H1 (cell line): ENCODE measurements around the gene FCGBP. TPM values are rescaled to one million over a fixed set of nuclear protein-coding genes. Genes with fewer than 3 reads are reported as not detected.
A peak's percentile ranks its signal among the peaks of the same experiment; 100 is the strongest.
"Not testable (repeated sequence)": the region's sequence is repeated elsewhere in the genome, so short reads cannot be mapped to it uniquely, and the experiment has no call there.

Source experiments
- CTCF ChIA-PET: fragments of 300-600 bp; sonication (Branson Sonifier 250); formaldehyde crosslinking; loops from one replicate; lab custom pipeline; 2021; ENCODE audit not compliant: partially characterized antibody; lab: Charles Lee
- POLR2A ChIA-PET: fragments of 300-600 bp; sonication (Branson Sonifier 250); formaldehyde crosslinking; loops from one replicate; lab custom pipeline; 2021; ENCODE audit warnings: inconsistent platforms; ENCODE audit not compliant: partially characterized antibody; lab: Charles Lee
- DNase-seq, 2 experiments: peaks; one replicate each; pipeline versions ENCODE4 v3.0.0 to v3.0.0-alpha.2; 2010 to 2022; ENCODE audit warnings: low spot score in 2 of 2, low read depth in 1 of 2, mixed read lengths in 1 of 2
- FAIRE-seq: peaks from 2 replicates; lab custom pipeline; 2011; peaks lifted over from hg19 to GRCh38; lab: Jason Lieb, UNC
- H2AFZ ChIP-seq: 2 replicates; pipeline ENCODE4 v1.8.1; 2012; ENCODE audit warnings: low read length, inconsistent platforms
- H2AK5ac ChIP-seq: 2 replicates; pipeline ENCODE4 v1.6.1; 2013; ENCODE audit warnings: low read depth, low read length
- H2BK120ac ChIP-seq: replicated peaks from 2 replicates; pipeline ENCODE3; 2013; ENCODE audit warnings: low read depth, low read length, inconsistent platforms
- H2BK12ac ChIP-seq: 2 replicates; pipeline ENCODE4 v1.6.1; 2013; ENCODE audit warnings: low read depth, low read length
- H2BK15ac ChIP-seq: 2 replicates; pipeline ENCODE4 v1.6.1; 2013; ENCODE audit warnings: low read length
- H2BK20ac ChIP-seq: 2 replicates; pipeline ENCODE4 v1.6.1; 2013; ENCODE audit warnings: low read length
- H2BK5ac ChIP-seq: 2 replicates; pipeline ENCODE4 v1.6.1; 2013; ENCODE audit warnings: low read depth, low read length
- H3K14ac ChIP-seq: 2 replicates; pipeline ENCODE4 v1.6.1; 2013; ENCODE audit warnings: inconsistent platforms; ENCODE audit not compliant: insufficient read length
- H3K18ac ChIP-seq: 2 replicates; pipeline ENCODE4 v1.6.1; 2013; ENCODE audit warnings: low read length; ENCODE audit errors: extremely low read depth
- H3K23ac ChIP-seq: 2 replicates; pipeline ENCODE4 v1.6.1; 2013; ENCODE audit warnings: inconsistent platforms; ENCODE audit not compliant: insufficient read length
- H3K23me2 ChIP-seq: 2 replicates; pipeline ENCODE4 v1.6.1; 2013; ENCODE audit warnings: low read depth, low read length
- H3K27ac ChIP-seq: 2 replicates; pipeline ENCODE4 v1.6.1; 2011; ENCODE audit warnings: low read depth, low read length, inconsistent platforms
- H3K27me3 ChIP-seq, 4 experiments: replicated peaks in 1 of 4; 1 replicate in 1 of 4; 2 replicates in 3 of 4; pipeline versions ENCODE4 v1.6.1 to v1.8.1; 2011 to 2013; ENCODE audit warnings: low read length in 3 of 4, mild to moderate bottlenecking in 3 of 4, inconsistent platforms in 2 of 4, mixed read lengths in 2 of 4, moderate library complexity in 1 of 4; ENCODE audit not compliant: control insufficient read depth in 3 of 4, insufficient read depth in 3 of 4; ENCODE audit errors: extremely low read depth in 1 of 4
- H3K36me3 ChIP-seq, 4 experiments: 2 replicates each; pipeline versions ENCODE4 v1.6.1 to v1.8.1; 2011 to 2013; ENCODE audit warnings: mild to moderate bottlenecking in 4 of 4, low read length in 3 of 4, moderate library complexity in 2 of 4, control low read depth in 1 of 4, inconsistent platforms in 1 of 4; ENCODE audit not compliant: insufficient read depth in 4 of 4, control insufficient read depth in 2 of 4
- H3K4ac ChIP-seq: replicated peaks from 2 replicates; pipeline ENCODE3; 2013; ENCODE audit warnings: low read length, low read depth, mixed read lengths, inconsistent platforms; ENCODE audit not compliant: insufficient read length
- H3K4me1 ChIP-seq, 4 experiments: replicated peaks in 1 of 4; 1 replicate in 1 of 4; 2 replicates in 3 of 4; pipeline versions ENCODE4 v1.6.1 to v1.8.1; 2011 to 2013; ENCODE audit warnings: low read length in 3 of 4, inconsistent platforms in 2 of 4, mixed read lengths in 1 of 4; ENCODE audit not compliant: insufficient read depth in 4 of 4, control insufficient read depth in 3 of 4
- H3K4me2 ChIP-seq, 2 experiments: 2 replicates each; pipeline versions ENCODE4 v1.6.1 to v1.8.1; 2011 to 2013; ENCODE audit warnings: low read depth in 2 of 2, low read length in 2 of 2, control low read depth in 1 of 2, inconsistent platforms in 1 of 2, mild to moderate bottlenecking in 1 of 2; ENCODE audit not compliant: insufficient read depth in 1 of 2
- H3K4me3 ChIP-seq, 4 experiments: fragments of 200-600, 300-600 bp in 1 of 4; sonication (generic), shearing (Covaris generic), sonication (Bioruptor Twin) in 1 of 4; 2 replicates each; pipeline versions ENCODE4 v1.5.1 to v1.8.1; 2011 to 2016; ENCODE audit warnings: low read length in 4 of 4, low read depth in 3 of 4, control low read depth in 2 of 4, inconsistent platforms in 2 of 4, mild to moderate bottlenecking in 2 of 4, mixed read lengths in 1 of 4, moderate library complexity in 1 of 4; ENCODE audit not compliant: insufficient read depth in 2 of 4; ENCODE audit errors: extremely low read depth in 1 of 4
- H3K56ac ChIP-seq: replicated peaks from 2 replicates; pipeline ENCODE3; 2013; ENCODE audit warnings: low read depth, mild to moderate bottlenecking, mixed read lengths, low read length, inconsistent platforms; ENCODE audit not compliant: insufficient read length
- H3K79me1 ChIP-seq: 2 replicates; pipeline ENCODE4 v1.6.1; 2013; ENCODE audit warnings: low read depth, low read length, control low read depth
- H3K79me2 ChIP-seq, 2 experiments: 2 replicates each; pipeline versions ENCODE4 v1.6.1 to v1.8.1; 2012 to 2013; ENCODE audit warnings: low read length in 2 of 2, mild to moderate bottlenecking in 2 of 2, inconsistent platforms in 1 of 2; ENCODE audit not compliant: insufficient read depth in 2 of 2, control insufficient read depth in 1 of 2
- H3K9ac ChIP-seq, 4 experiments: replicated peaks in 1 of 4; 1 replicate in 1 of 4; 2 replicates in 3 of 4; pipeline versions ENCODE4 v1.6.1 to v1.8.1; 2011 to 2013; ENCODE audit warnings: low read depth in 3 of 4, low read length in 3 of 4, control low read depth in 2 of 4, mild to moderate bottlenecking in 2 of 4, moderate library complexity in 2 of 4, inconsistent platforms in 1 of 4; ENCODE audit errors: extremely low read depth in 1 of 4
- H3K9me3 ChIP-seq, 2 experiments: 2 replicates each; pipeline versions ENCODE4 v1.6.1 to v1.8.1; 2012 to 2013; ENCODE audit warnings: mild to moderate bottlenecking in 2 of 2, moderate library complexity in 2 of 2, control low read depth in 1 of 2, inconsistent platforms in 1 of 2, low read depth in 1 of 2, low read length in 1 of 2, mixed read lengths in 1 of 2; ENCODE audit not compliant: insufficient read depth in 2 of 2
- H4K20me1 ChIP-seq, 2 experiments: replicated peaks in 1 of 2; 2 replicates each; pipeline versions ENCODE3 to v1.8.1; 2011 to 2013; ENCODE audit warnings: inconsistent platforms in 2 of 2, low read length in 2 of 2, mild to moderate bottlenecking in 1 of 2; ENCODE audit not compliant: insufficient read depth in 2 of 2, control insufficient read depth in 1 of 2
- H4K5ac ChIP-seq: 2 replicates; pipeline ENCODE4 v1.6.1; 2013; ENCODE audit warnings: low read length, low read depth, mixed read lengths, inconsistent platforms; ENCODE audit not compliant: insufficient read length
- H4K8ac ChIP-seq: 2 replicates; pipeline ENCODE4 v1.8.0; 2013; ENCODE audit warnings: mild to moderate bottlenecking, moderate library complexity, low read length, inconsistent platforms; ENCODE audit not compliant: insufficient read depth; ENCODE audit errors: extremely low read depth
- H4K91ac ChIP-seq: replicated peaks from 2 replicates; pipeline ENCODE3; 2013; ENCODE audit warnings: low read length, mixed read lengths, inconsistent platforms; ENCODE audit not compliant: insufficient read length
- RAD21 ChIP-seq, 2 experiments: IDR thresholded peaks in 1 of 2; conservative IDR thresholded peaks in 1 of 2; 2 replicates each; pipeline ENCODE4 v1.6.1; 2011; ENCODE audit warnings: low read depth in 2 of 2, low read length in 2 of 2, improper control_type of control experiment in 1 of 2, inconsistent platforms in 1 of 2, mild to moderate bottlenecking in 1 of 2, moderate library complexity in 1 of 2
- WGBS, 2 experiments: shearing (Covaris generic) in 1 of 2; methylation state at CpG; one replicate each; pipeline versions ENCODE4 v1.1.6 to v1.1.7; 2013 to 2015; ENCODE audit warnings: low lambda C conversion rate in 2 of 2, mixed read lengths in 2 of 2, inconsistent platforms in 1 of 2, low coverage in 1 of 2, missing lambda C conversion rate in 1 of 2; ENCODE audit not compliant: insufficient replicate concordance in 2 of 2, insufficient coverage in 1 of 2, insufficient read length in 1 of 2; ENCODE audit errors: extremely low coverage in 1 of 2, missing lambda C conversion rate in 1 of 2; 5-methylcytosine and 5-hydroxymethylcytosine counted together
- polyA plus RNA-seq, 7 experiments: library from polyadenylated mRNA; depleted of rRNA in 3 of 7; stranded (reverse) in 5 of 7; unstranded in 2 of 7; fragments of >200 nt in 5 of 7; fragments of 200-250 nt in 2 of 7; gene quantifications; 1 replicate in 5 of 7; 2 replicates in 1 of 7; 4 replicates in 1 of 7; pipeline versions ENCODE4 v1.2.1 to v1.2.3, GENCODE V29; 2011 to 2013; ENCODE audit warnings: missing spikeins in 2 of 7, mixed read lengths in 2 of 7
- total RNA-seq: library from RNA; stranded (reverse); fragmentation: NEBNext Ultra II Directional; extraction: Animal tissue kit (Norgen Biotek cat#: 25700); gene quantifications from 2 replicates; pipeline ENCODE4 v1.2.1, GENCODE V29; 2021
- TF ChIP-seq, protein P1 (sequence below): IDR thresholded peaks from 2 replicates; pipeline ENCODE4 v1.6.1; 2012; ENCODE audit warnings: inconsistent platforms
- TF ChIP-seq, protein P2 (sequence below), 3 experiments: IDR thresholded peaks; 1 replicate in 2 of 3; 2 replicates in 1 of 3; pipeline versions ENCODE4 v1.5.1 to v1.6.1; 2011; ENCODE audit warnings: low read length in 3 of 3, mild to moderate bottlenecking in 3 of 3, inconsistent platforms in 2 of 3, low read depth in 1 of 3, moderate library complexity in 1 of 3; ENCODE audit not compliant: insufficient read depth in 1 of 3; ENCODE audit errors: control extremely low read depth in 1 of 3

Gene FCGBP
- total and polyA plus RNA-seq, 2 of the 8 experiments (the other 6 are each of a cell fraction or from before 2014, with no cell fraction given), result 1.1 to 3.1 TPM

DNA sequence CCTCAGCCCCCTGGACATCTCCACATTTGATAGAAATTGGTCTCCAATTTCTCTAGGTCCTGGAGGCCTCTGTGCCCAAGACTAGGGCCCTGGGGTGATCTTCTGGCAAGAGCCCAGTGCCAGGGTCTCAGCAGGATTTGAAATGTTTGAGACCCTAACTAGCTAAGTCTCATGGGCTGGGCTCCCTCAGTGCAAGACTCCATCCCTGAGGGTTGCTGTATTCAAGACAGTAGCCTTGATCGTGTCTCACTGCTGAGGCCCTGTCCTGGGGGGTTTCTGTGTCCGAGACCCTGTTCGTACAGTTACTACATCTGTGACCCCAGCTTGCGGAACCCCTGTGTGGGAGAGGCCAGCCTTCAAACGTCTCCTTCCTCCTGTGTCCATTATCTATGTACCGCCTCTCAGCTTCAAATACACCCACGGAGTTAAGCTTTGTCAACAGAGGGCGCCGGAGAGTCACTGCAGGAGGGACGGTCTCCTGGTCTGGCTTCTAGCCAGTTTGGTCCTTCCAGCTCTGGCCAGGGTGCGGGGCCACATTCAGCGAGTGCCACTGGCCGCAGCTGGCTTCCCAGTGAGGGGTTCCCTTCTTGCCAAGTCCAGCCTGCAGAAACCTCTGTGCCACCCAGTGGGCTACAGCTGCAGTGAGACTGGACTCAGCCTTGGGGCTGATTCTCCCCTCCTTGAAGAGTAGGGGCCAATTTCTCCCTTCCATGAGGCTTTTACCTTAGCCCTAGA, 36.8 kb downstream of the FCGBP start:
- TF ChIP-seq RAD21 (IDR thresholded peaks at IDR 0.05 in 1 of 2, conservative IDR thresholded peaks at IDR 0.05 in 1 of 2; ENCODE audit: low read depth in 2 of 2, low read length in 2 of 2), result peak; percentile 52 to 53
- TF ChIP-seq, protein P1, sequence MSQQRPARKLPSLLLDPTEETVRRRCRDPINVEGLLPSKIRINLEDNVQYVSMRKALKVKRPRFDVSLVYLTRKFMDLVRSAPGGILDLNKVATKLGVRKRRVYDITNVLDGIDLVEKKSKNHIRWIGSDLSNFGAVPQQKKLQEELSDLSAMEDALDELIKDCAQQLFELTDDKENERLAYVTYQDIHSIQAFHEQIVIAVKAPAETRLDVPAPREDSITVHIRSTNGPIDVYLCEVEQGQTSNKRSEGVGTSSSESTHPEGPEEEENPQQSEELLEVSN, result peak; percentile 51; the same call in 1 of the 2 replicates
- TF ChIP-seq, protein P2, sequence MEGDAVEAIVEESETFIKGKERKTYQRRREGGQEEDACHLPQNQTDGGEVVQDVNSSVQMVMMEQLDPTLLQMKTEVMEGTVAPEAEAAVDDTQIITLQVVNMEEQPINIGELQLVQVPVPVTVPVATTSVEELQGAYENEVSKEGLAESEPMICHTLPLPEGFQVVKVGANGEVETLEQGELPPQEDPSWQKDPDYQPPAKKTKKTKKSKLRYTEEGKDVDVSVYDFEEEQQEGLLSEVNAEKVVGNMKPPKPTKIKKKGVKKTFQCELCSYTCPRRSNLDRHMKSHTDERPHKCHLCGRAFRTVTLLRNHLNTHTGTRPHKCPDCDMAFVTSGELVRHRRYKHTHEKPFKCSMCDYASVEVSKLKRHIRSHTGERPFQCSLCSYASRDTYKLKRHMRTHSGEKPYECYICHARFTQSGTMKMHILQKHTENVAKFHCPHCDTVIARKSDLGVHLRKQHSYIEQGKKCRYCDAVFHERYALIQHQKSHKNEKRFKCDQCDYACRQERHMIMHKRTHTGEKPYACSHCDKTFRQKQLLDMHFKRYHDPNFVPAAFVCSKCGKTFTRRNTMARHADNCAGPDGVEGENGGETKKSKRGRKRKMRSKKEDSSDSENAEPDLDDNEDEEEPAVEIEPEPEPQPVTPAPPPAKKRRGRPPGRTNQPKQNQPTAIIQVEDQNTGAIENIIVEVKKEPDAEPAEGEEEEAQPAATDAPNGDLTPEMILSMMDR (IDR thresholded peaks at IDR 0.05; ENCODE audit: control extremely low read depth in 1 of 3, insufficient read depth in 1 of 3, low read depth in 1 of 3, low read length in 3 of 3), result peak; percentile 44 to 60 (median 54)
- H2BK120ac ChIP-seq, H3K79me2 ChIP-seq, H2BK12ac ChIP-seq, H2AK5ac ChIP-seq, H2BK20ac ChIP-seq, CTCF ChIA-PET, H4K91ac ChIP-seq, H3K4me3 ChIP-seq, H2BK5ac ChIP-seq, H4K5ac ChIP-seq, H3K14ac ChIP-seq, H2BK15ac ChIP-seq, H3K9ac ChIP-seq, H3K27ac ChIP-seq, H2AFZ ChIP-seq, H3K23ac ChIP-seq, H3K18ac ChIP-seq, H3K4ac ChIP-seq, POLR2A ChIA-PET, H3K56ac ChIP-seq, FAIRE-seq, H3K4me2 ChIP-seq, H3K36me3 ChIP-seq, H3K4me1 ChIP-seq, H4K8ac ChIP-seq, H3K23me2 ChIP-seq, H3K79me1 ChIP-seq, H3K9me3 ChIP-seq, H4K20me1 ChIP-seq, H3K27me3 ChIP-seq: not testable (repeated sequence)
- peak in 1 of 2 experiments; percentile 81 for DNase-seq
- WGBS, 2 experiments, result 20% methylated on average over 12 of the region's 13 CpGs; no CpG with 5 or more reads in 1 of the 2 experiments
